KOPT-K1 (cell line): ENCODE measurements around the gene CERS6.
"Not testable (repeated sequence)": the region's sequence is repeated elsewhere in the genome, so short reads cannot be mapped to it uniquely, and the experiment has no call there.

ENCODE experiments used
- H3K27ac ChIP-seq: fragments of 200-600 bp; sonication (generic); 2 replicates; pipeline ENCODE4 v1.5.1; 2016; ENCODE audit warnings: antibody characterized with exemption, mild to moderate bottlenecking, low read depth, low read length; ENCODE audit not compliant: poor library complexity, severe bottlenecking
- H3K36me3 ChIP-seq: fragments of 200-600 bp; sonication (generic); 2 replicates; pipeline ENCODE4 v1.5.1; 2017; ENCODE audit warnings: antibody characterized with exemption, mild to moderate bottlenecking, low read length, moderate library complexity; ENCODE audit not compliant: insufficient read depth
- H3K9me3 ChIP-seq: fragments of 200-600 bp; sonication (generic); 2 replicates; pipeline ENCODE4 v1.5.1; 2017; ENCODE audit warnings: antibody characterized with exemption, low read length, mild to moderate bottlenecking; ENCODE audit not compliant: insufficient read depth, poor library complexity, severe bottlenecking

Gene CERS6, protein sequence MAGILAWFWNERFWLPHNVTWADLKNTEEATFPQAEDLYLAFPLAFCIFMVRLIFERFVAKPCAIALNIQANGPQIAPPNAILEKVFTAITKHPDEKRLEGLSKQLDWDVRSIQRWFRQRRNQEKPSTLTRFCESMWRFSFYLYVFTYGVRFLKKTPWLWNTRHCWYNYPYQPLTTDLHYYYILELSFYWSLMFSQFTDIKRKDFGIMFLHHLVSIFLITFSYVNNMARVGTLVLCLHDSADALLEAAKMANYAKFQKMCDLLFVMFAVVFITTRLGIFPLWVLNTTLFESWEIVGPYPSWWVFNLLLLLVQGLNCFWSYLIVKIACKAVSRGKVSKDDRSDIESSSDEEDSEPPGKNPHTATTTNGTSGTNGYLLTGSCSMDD

DNA sequence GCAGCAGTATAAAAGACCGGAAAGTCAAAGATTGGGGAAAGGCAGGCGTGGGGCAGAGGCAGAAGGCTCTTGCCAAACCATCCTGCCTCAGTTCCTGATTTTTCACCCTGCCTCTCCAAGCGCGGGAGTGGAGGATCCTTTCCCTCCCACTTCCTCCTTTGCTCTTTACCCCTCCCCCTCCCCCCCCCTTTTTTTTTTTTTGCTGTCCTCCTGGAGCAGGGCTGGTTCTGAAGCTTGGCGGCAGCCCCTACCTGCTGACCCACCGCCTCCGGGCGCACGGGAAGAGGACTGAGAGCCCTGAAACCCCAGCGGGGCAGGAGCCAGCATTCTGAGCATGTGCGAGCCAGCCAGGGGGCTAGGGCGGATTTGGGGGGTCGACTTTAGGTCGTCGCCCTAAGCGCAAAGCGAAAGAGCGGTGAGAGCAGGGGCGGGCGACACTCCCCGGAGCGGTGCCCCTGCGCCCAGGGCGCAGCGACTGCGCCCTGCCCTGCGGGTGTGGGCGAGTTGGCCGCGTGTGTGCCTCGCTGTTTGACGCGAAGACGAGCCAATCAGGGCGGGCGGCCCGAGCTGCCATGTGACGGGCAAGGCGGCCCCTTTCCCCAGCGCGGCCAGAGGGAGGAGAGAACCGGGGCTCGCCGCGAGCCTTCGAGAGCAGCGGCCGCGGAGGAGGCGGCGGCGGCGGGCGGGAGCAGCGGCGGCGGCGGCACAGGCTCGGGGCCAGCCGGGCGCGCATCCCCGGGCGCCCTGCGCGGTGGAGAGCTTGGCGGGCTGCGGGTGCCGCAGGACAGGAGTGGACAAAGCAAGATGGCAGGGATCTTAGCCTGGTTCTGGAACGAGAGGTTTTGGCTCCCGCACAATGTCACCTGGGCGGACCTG lies at the start of gene CERS6:
CERS6 (plus strand) TSS at position 628 of the 876 bp plus-strand sequence; CDS start at position 805, 177 bp downstream.
- Histone ChIP-seq H3K9me3 (no peaks in the 10 kb centered on the region), H3K36me3 (no peaks in the 10 kb centered on the region), H3K27ac (peak within 1 kb of the TSS; percentile 84)

DNA sequence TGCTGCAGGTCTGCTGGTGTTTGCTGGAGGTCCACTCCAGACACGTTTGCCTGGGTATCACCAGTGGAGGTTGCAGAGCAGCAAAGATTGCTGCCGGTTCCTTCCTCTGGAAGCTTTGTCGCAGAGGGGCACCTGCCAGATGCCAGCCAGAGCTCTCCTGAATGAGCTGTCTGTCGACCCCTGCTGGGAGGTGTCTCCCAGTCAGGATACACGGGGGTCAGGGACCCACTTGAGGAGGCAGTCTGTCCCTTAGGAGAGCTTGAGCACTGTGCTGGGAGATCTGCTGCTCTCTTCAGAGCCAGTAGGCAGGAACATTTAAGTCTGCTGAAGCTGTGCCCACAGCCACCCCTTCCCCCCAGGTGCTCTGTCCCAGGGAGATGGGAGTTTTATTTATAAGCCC lies 43.8 kb upstream of the CERS6 start:
- H3K27ac ChIP-seq, H3K36me3 ChIP-seq: not testable (repeated sequence)
- H3K9me3 ChIP-seq, result peaks cover 41% of the 10 kb centered on the region

DNA sequence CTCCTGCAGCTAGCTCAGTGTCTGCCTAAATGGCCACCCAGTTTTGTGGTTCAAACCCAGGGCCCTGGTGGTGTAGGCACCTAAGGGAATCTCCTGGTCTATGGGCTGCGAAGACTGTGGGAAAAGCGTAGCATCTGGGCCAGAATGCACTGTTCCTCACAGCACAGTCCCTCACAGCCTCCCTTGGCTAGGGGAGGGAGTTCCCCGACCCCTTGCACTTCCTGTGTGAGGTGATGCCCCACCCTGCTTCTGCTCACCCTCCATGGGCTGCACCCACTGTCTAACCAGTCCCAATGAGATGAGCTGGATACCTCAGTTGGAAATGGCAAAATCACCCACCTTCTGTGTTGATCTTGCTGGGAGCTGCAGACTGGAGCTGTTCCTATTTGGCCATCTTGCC lies 43.0 kb upstream of the CERS6 start:
- peaks cover 33% of the 10 kb centered on the region for H3K9me3 ChIP-seq
- not testable (repeated sequence) for H3K27ac ChIP-seq, H3K36me3 ChIP-seq

DNA sequence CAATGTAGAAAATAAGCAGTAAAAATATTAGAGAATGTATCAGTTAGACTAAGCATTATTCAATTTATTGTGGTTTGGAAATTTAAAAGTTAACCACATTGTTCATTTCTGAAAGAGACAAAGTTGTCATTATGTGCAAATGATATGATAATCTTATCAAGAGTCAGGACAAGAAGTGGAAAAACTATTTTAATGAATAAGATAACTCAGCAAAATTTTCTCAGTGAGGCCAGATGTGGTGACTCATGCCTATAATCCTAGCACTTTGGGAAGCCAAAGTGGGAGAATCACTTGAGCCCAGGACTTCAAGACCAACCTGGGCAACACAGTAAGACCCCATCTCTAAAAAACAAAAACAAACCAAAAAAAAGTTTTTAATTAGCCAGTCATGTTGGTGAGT lies 39.5 kb upstream of the CERS6 start:
- no peak overlapping the region for H3K27ac ChIP-seq
- peaks cover 32% of the 10 kb centered on the region for H3K9me3 ChIP-seq
- no peaks in the 10 kb centered on the region for H3K36me3 ChIP-seq

DNA sequence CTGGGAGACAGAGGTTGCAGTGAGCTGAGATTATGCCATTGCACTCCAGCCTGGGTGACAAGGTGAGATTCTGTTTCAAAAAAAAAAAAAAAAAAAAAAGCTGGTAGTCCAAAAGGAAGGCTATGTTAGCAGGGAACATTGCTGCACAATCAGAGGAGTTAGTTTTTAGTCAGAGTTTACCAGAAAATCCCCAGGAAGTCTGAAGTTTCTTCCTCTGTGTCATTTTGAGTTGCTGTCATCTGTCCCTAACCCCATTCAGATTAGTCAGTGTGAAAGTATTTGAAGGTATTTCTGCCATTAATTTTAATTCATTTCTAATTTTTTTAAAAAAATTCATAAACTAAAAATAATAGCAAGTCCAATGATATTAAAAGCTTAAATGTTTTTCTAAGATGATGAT lies 33.5 kb upstream of the CERS6 start:
- no peaks in the 10 kb centered on the region for H3K36me3 ChIP-seq
- H3K27ac ChIP-seq, result no peak overlapping the region
- no peaks in the 10 kb centered on the region for H3K9me3 ChIP-seq

DNA sequence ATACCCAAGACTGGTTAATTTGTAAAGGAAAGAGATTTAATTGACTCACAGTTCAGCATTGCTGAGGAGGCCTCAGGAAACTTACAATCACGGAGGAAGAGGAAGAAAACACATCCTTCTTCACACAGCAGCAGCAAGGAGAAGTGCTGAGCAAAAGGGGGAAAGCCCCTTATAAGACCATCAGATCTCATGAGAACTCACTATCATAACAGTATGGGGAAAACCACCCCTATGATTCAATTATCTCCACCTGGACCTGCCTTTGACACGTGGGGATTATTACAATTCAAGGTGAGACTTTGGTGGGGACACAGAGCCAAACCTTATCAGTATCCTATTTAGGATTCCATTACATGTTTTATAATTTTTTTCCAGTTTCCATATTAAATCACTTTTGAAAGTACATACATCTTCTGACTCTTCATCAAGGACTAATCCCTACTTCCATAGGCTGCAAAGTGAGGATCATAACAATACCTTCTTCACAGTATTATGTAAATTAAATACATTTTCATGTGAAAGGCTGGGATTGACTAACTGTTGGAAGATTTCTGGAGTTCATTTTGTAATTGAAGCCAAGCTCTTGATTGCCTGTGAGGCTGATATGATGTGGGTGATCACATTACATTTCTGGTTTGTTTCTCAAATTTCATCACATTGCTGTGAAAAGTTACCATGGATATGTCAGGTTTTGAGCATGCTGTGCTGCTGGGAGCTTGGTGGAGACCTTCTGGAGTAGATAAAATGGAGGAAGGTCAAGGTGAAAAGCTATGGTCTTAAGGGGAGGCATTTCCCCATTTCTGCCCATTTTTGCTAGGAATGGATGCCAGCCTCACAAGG lies 31.7 kb upstream of the CERS6 start:
- H3K27ac ChIP-seq, result no peak overlapping the region

DNA sequence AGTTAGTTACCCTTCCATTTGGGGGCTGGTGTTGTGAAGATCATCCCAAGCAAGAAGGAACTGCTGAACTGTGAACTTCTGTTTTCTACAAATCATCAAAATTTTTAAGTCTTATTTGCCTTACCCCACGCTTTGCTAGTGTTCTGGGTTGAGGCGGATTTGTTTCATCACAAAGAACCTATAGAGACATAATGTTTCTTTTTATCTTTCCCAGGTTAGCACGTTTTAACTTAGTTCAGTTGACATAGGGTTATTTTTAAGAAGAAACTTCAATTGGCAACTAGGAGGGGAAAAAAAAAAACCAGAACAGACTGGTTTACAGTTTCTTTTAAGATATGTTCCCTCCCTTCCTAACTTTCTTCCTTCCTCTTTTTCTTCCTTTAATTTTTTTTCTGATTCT lies 31.1 kb upstream of the CERS6 start:
- no peaks in the 10 kb centered on the region for H3K9me3 ChIP-seq
- no peaks in the 10 kb centered on the region for H3K36me3 ChIP-seq
- no peak overlapping the region for H3K27ac ChIP-seq

More for the DNA sequence above, 31.7 kb upstream of the CERS6 start:
- Histone ChIP-seq H3K36me3 (no peaks in the 10 kb centered on the region), H3K9me3 (no peaks in the 10 kb centered on the region)

DNA sequence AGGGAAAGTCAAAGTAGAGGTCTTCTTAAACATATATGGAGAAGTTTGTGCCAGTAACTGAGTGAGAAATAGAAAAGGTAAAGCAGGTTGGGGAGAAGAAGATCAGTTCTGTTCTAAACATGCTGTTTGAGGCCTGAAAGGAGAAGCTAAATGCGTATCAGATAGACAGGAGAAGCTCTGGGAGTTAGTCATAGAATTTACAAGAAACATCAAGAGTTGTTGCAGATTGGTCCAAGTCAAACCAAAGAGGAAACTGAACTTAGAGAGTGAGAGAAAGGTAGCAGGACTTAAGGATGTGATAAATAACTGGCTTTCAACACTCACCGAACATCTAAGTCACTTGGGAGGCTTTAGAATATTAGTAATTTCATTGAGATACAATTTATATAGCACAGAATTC lies 29.2 kb upstream of the CERS6 start:
- Histone ChIP-seq H3K9me3 (no peaks in the 10 kb centered on the region), H3K27ac (no peak overlapping the region), H3K36me3 (no peaks in the 10 kb centered on the region)

DNA sequence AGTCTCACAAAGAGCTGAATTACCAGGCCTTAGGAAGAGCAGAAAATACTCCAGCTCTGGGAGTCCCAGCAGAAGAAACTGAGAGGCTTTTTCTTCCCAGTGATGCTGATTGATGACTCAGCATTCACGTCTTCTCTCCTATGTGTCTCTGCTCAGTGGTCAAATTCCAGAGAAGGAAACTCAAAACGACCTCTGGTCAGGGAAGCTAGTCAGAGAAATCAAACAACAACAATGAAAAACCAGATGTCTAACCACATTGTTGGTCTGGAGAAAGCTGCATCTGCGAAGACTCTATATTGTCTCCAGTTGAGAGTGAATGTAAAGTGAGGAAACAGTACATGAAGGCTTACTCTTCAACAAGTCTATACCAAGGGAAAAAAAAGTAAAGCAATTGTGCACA lies 28.6 kb upstream of the CERS6 start:
- Histone ChIP-seq H3K27ac (no peak overlapping the region), H3K9me3 (no peaks in the 10 kb centered on the region), H3K36me3 (no peaks in the 10 kb centered on the region)

DNA sequence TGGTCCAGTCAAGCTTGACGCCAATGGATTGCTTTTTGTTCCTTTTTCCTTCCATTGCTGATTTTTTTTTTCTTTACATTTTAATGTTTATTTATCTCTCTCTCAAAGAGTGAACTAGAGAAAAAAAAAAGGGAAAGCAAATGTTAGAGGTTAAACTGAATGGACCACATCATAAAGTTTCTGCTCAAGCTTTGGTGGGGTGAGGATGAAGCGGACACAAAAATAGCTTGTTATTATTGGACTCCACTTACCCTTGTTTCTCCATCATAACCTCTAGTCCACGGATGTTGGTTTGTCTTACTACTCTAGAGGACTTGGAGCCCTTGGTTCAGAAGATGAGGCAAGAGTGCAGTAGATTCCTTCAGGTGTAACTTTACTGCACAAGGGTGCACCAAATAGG lies 27.6 kb upstream of the CERS6 start:
- H3K27ac ChIP-seq, result no peak overlapping the region
- H3K36me3 ChIP-seq, result no peaks in the 10 kb centered on the region
- no peaks in the 10 kb centered on the region for H3K9me3 ChIP-seq

DNA sequence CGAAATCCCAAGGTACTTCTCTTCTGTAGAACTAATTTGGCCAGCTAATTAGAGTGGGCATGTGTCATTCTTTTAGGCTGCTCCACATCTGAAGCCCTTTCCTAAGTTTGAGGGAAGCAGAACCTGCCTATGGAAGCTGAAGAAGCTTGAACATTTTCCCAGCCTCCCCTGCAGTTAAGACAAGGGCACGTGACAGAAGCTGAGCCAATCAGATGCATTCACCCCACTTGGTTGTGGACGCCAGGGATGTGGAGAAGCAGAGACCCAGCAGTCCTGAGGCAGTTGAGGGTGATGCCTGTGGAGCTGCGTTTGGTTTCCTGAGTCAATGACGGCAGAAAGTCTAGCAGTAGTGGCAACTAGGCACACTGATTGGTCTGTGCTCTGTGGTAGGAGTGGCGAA lies 26.1 kb upstream of the CERS6 start:
- Histone ChIP-seq H3K9me3 (no peaks in the 10 kb centered on the region), H3K27ac (no peak overlapping the region), H3K36me3 (no peaks in the 10 kb centered on the region)

DNA sequence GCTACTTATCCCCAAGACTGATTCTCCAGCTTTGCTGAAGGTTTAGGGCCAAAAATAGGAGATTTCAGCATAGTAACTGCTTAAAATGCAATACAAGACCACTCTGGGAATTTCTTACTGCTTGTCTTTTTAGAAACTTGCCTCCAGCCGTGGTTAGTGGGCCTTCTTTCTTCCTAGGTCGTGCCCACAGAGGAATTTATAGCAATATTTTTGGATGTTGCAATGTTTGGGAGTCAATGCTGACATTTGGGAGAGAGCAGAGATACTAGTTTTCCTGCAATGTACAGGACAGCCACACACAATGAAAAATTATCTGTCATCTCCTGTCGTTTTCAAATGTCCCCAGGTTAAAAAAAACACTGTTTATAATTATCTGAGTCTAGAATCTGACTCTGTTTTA lies 25.6 kb upstream of the CERS6 start:
- Histone ChIP-seq H3K27ac (no peak overlapping the region), H3K9me3 (no peaks in the 10 kb centered on the region), H3K36me3 (no peaks in the 10 kb centered on the region)

DNA sequence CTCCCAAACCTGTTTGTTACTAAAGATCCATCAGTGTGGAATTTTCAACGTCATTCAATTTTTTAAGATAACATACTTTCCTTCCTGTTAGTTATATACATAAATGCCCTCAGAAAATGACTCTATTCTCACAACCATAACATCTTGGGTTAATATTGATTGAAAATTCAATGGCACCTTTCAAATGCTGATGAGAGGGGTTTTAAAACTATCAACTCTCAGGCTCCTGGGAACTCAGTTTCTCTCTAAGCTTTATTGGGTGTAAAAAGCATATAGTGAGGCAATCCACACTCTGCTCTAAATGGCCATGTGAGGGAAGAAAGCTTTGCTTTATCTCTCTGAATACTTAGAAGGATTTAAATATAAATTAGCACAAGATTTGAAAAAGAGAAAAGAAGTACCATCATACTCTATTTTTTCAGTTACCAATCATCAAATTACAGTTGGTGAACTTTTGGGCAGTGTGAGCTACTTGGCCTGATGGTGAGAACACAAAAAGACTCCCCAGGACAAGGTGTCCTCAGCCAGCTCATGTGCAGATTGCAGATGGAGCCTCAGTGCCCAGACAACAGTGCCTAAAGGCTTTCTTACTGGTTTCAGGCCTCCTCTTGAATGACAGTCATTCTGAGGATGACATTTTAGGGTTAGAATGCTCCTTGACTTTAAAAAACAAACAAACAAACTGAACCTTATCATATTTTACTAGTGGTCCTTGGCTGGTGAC lies 24.6 kb upstream of the CERS6 start:
- Histone ChIP-seq H3K27ac (no peak overlapping the region), H3K9me3 (no peaks in the 10 kb centered on the region), H3K36me3 (no peaks in the 10 kb centered on the region)

DNA sequence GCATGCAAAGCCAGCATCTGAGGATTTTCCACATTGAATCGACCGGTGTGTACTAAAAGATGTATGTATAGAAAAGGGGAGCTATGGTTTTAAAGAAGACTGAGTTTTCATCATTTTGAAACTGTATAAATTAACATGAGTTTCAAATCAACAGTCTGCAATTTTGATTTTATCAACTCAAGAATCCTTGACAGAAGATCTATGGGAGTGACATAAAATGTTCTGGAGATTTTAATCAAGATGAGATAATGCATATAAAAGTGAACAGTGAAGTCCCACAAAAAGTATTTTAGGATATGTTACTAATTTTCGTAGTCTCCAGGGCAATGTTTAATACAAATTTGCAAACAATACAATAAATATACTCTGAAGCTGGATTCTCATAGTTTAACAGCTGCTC lies 24.0 kb upstream of the CERS6 start:
- Histone ChIP-seq H3K36me3 (no peaks in the 10 kb centered on the region), H3K27ac (no peak overlapping the region), H3K9me3 (no peaks in the 10 kb centered on the region)
